Brain microvascular endothelial cell (primary cell): Measurements from ENCODE around the gene CACNB2.

Experiments used
- DNase-seq: peaks from one replicate; pipeline ENCODE4 v3.0.0-alpha.2; 2020
- H3K27ac ChIP-seq: fragments of 250-450 bp; sonication (Bioruptor Pico); 2 replicates; pipeline ENCODE4 v1.5.1; 2020; ENCODE audit warnings: mild to moderate bottlenecking, moderate library complexity
- H3K27me3 ChIP-seq: fragments of 250-450 bp; sonication (Bioruptor Pico); replicated peaks from 2 replicates; pipeline ENCODE4 v1.5.1; 2020; ENCODE audit warnings: mild to moderate bottlenecking
- H3K36me3 ChIP-seq: fragments of 250-450 bp; sonication (Bioruptor Pico); replicated peaks from 2 replicates; pipeline ENCODE4 v1.5.1; 2020; ENCODE audit warnings: mild to moderate bottlenecking
- H3K4me3 ChIP-seq: 2 replicates; pipeline ENCODE4 v1.5.1; 2011; ENCODE audit warnings: low read depth, mild to moderate bottlenecking, control low read depth, low read length, moderate library complexity
- CTCF ChIP-seq: IDR thresholded peaks from 2 replicates; pipeline ENCODE4 v1.5.1; 2011; ENCODE audit warnings: low read depth, mild to moderate bottlenecking, moderate library complexity, low read length, control low read depth, inconsistent platforms; ENCODE audit errors: missing control alignments
- in situ Hi-C: cut with HindIII; loops from 2 replicates; pipeline ENCODE4 v1.10.0; 2017; ENCODE audit warnings: low sequenced_read_pairs, low pct_ligation_motif_present

CACNB2 gene

GRCh38 chr10:18545621-18546305 lies 405.5 kb downstream of the CACNB2 start:
- no peak for TF ChIP-seq CTCF
- in situ Hi-C loops, result no loop called here
- no peaks in the 10 kb centered on the region for H3K27me3 ChIP-seq
- no peak overlapping the region for H3K4me3 ChIP-seq
- DNase-seq, result peak; percentile 6
- no peaks in the 10 kb centered on the region for H3K36me3 ChIP-seq
- H3K27ac ChIP-seq, result no peak overlapping the region

- no peaks in the 10 kb centered on the region for H3K27me3 ChIP-seq
- no peak overlapping the region for H3K27ac ChIP-seq
- peaks cover 4% of the 10 kb centered on the region for H3K36me3 ChIP-seq
- no peak for TF ChIP-seq CTCF
- no peak for DNase-seq
- in situ Hi-C loops, result no loop called here
- no peak overlapping the region for H3K4me3 ChIP-seq
Measured at GRCh38 chr10:18549105-18549504, 408.9 kb downstream of the CACNB2 start.

GRCh38 chr10:18551473-18551872 lies 411.2 kb downstream of the CACNB2 start:
- Histone ChIP-seq H3K36me3 (peaks cover 4% of the 10 kb centered on the region), H3K27me3 (no peaks in the 10 kb centered on the region), H3K4me3 (no peak overlapping the region), H3K27ac (no peak overlapping the region)
- no peak for DNase-seq
- no peak for TF ChIP-seq CTCF
- in situ Hi-C loops, result no loop called here

- Histone ChIP-seq H3K36me3 (peaks cover 4% of the 10 kb centered on the region), H3K27me3 (no peaks in the 10 kb centered on the region), H3K4me3 (no peak overlapping the region), H3K27ac (no peak overlapping the region)
- in situ Hi-C loops, result no loop called here
- no peak for TF ChIP-seq CTCF
- DNase-seq, result no peak
Measured at GRCh38 chr10:18554479-18554878, 414.3 kb downstream of the CACNB2 start.

GRCh38 chr10:18556522-18557147 lies 416.4 kb downstream of the CACNB2 start:
- no peak for DNase-seq
- Histone ChIP-seq H3K36me3 (no peaks in the 10 kb centered on the region), H3K4me3 (no peak overlapping the region), H3K27ac (no peak overlapping the region), H3K27me3 (no peaks in the 10 kb centered on the region)
- no peak for TF ChIP-seq CTCF
- in situ Hi-C loops, result no loop called here
